OCI-LY1 (cell line): ENCODE data around the gene SPINK5.

Experiments used
- H2AFZ ChIP-seq: fragments of 200-600 bp; sonication (generic), shearing (Covaris generic); 2 replicates; pipeline ENCODE4 v1.6.0; 2014; ENCODE audit warnings: antibody characterized with exemption, mild to moderate bottlenecking, low read length
- H3F3A ChIP-seq: fragments of 200-600 bp; sonication (generic), shearing (Covaris generic); 2 replicates; pipeline ENCODE4 v1.6.0; 2014; ENCODE audit warnings: mild to moderate bottlenecking, antibody characterized with exemption, low read length, moderate library complexity; ENCODE audit not compliant: insufficient read depth
- H3K27ac ChIP-seq: fragments of 200-600 bp; sonication (generic); 2 replicates; pipeline ENCODE4 v1.5.1; 2014; ENCODE audit warnings: low read length, mixed run types, mild to moderate bottlenecking, low read depth; ENCODE audit not compliant: poor library complexity, severe bottlenecking
- H3K27me3 ChIP-seq: fragments of 200-600 bp; sonication (generic); 2 replicates; pipeline ENCODE4 v1.6.0; 2014; ENCODE audit warnings: antibody characterized with exemption, mild to moderate bottlenecking, low read length, moderate library complexity; ENCODE audit not compliant: insufficient read depth
- H3K36me3 ChIP-seq: fragments of 200-600 bp; sonication (generic); 2 replicates; pipeline ENCODE4 v1.6.1; 2014; ENCODE audit warnings: mild to moderate bottlenecking, antibody characterized with exemption, low read length, moderate library complexity, mixed read lengths; ENCODE audit not compliant: insufficient read depth
- H3K4me1 ChIP-seq: fragments of 200-600 bp; sonication (generic); 2 replicates; pipeline ENCODE4 v1.5.1; 2014; ENCODE audit warnings: mild to moderate bottlenecking, low read length, moderate library complexity; ENCODE audit not compliant: insufficient read depth, severe bottlenecking
- H3K4me2 ChIP-seq: fragments of 200-600 bp; sonication (generic), shearing (Covaris generic); 2 replicates; pipeline ENCODE4 v1.6.1; 2014; ENCODE audit warnings: low read length
- H3K4me3 ChIP-seq: fragments of 200-600 bp; sonication (generic); 2 replicates; pipeline ENCODE4 v1.5.1; 2014; ENCODE audit warnings: low read length, low read depth, mild to moderate bottlenecking, mixed read lengths; ENCODE audit not compliant: poor library complexity, severe bottlenecking
- H3K79me2 ChIP-seq: fragments of 200-600 bp; shearing (Covaris generic); 2 replicates; pipeline ENCODE4 v1.6.1; 2016; ENCODE audit warnings: mixed run types, low read length, mixed read lengths; ENCODE audit not compliant: insufficient read depth
- H3K9ac ChIP-seq: fragments of 200-600 bp; sonication (generic), shearing (Covaris generic); 2 replicates; pipeline ENCODE4 v1.6.1; 2014; ENCODE audit warnings: mild to moderate bottlenecking, low read length, mixed read lengths
- H3K9me2 ChIP-seq: fragments of 200-600 bp; sonication (generic), shearing (Covaris generic); 2 replicates; pipeline ENCODE4 v1.6.1; 2014; ENCODE audit warnings: low read depth, mild to moderate bottlenecking, low read length, mixed read lengths
- H3K9me3 ChIP-seq: fragments of 200-600 bp; shearing (Covaris generic); 2 replicates; pipeline ENCODE4 v1.6.1; 2014; ENCODE audit warnings: low read length, mixed read lengths
- H4K20me1 ChIP-seq: fragments of 200-600 bp; sonication (generic), shearing (Covaris generic); 2 replicates; pipeline ENCODE4 v1.6.0; 2016; ENCODE audit warnings: mild to moderate bottlenecking, low read length; ENCODE audit not compliant: insufficient read depth
- CTCF ChIP-seq: fragments of 200-600 bp; sonication (generic), shearing (Covaris generic); IDR thresholded peaks from 2 replicates; pipeline ENCODE4 v1.5.1; 2017; ENCODE audit warnings: mild to moderate bottlenecking, antibody characterized with exemption, low read length, moderate library complexity, mixed read lengths
- EZH2 ChIP-seq: fragments of 200-600 bp; sonication (generic), shearing (Covaris generic); IDR thresholded peaks from 2 replicates; pipeline ENCODE4 v1.8.0; 2017; ENCODE audit warnings: borderline replicate concordance, mixed run types, mild to moderate bottlenecking, antibody characterized with exemption, low read length, moderate library complexity, mixed read lengths

Gene SPINK5

GRCh38 chr5:148027505-148027904 is 36.3 kb upstream of the SPINK5 start:
- no peak overlapping the region for H3K9ac ChIP-seq
- H3K4me3 ChIP-seq = no peak overlapping the region
- H3K79me2 ChIP-seq = no peaks in the 10 kb centered on the region
- no peaks in the 10 kb centered on the region for H3K9me3 ChIP-seq
- no peaks in the 10 kb centered on the region for H3K9me2 ChIP-seq
- no peak overlapping the region for H2AFZ ChIP-seq
- no peaks in the 10 kb centered on the region for H3K4me1 ChIP-seq
- H3K4me2 ChIP-seq = no peak overlapping the region
- no peaks in the 10 kb centered on the region for H4K20me1 ChIP-seq
- H3K36me3 ChIP-seq = no peaks in the 10 kb centered on the region
- H3K27ac ChIP-seq = no peak overlapping the region
- no peaks in the 10 kb centered on the region for H3F3A ChIP-seq
- no peak for TF ChIP-seq CTCF
- TF ChIP-seq EZH2 = no peak
- no peaks in the 10 kb centered on the region for H3K27me3 ChIP-seq

- H3K4me3 ChIP-seq = no peak overlapping the region
- H3K36me3 ChIP-seq = no peaks in the 10 kb centered on the region
- no peaks in the 10 kb centered on the region for H3F3A ChIP-seq
- H3K79me2 ChIP-seq = no peaks in the 10 kb centered on the region
- H3K4me1 ChIP-seq = no peaks in the 10 kb centered on the region
- no peak overlapping the region for H3K27ac ChIP-seq
- no peaks in the 10 kb centered on the region for H4K20me1 ChIP-seq
- no peaks in the 10 kb centered on the region for H3K9me2 ChIP-seq
- H3K9me3 ChIP-seq = no peaks in the 10 kb centered on the region
- H3K9ac ChIP-seq = no peak overlapping the region
- H3K27me3 ChIP-seq = no peaks in the 10 kb centered on the region
- TF ChIP-seq EZH2 (no peak), CTCF (no peak)
- no peak overlapping the region for H3K4me2 ChIP-seq
- H2AFZ ChIP-seq = no peak overlapping the region
Measured at GRCh38 chr5:148029131-148029530, 34.6 kb upstream of the SPINK5 start.

GRCh38 chr5:148033134-148033533 is 30.6 kb upstream of the SPINK5 start:
- H3K4me1 ChIP-seq = no peaks in the 10 kb centered on the region
- H3K27ac ChIP-seq = no peak overlapping the region
- H3K36me3 ChIP-seq = no peaks in the 10 kb centered on the region
- no peaks in the 10 kb centered on the region for H3F3A ChIP-seq
- no peaks in the 10 kb centered on the region for H3K79me2 ChIP-seq
- H2AFZ ChIP-seq = no peak overlapping the region
- no peaks in the 10 kb centered on the region for H3K27me3 ChIP-seq
- no peaks in the 10 kb centered on the region for H3K9me3 ChIP-seq
- TF ChIP-seq CTCF (no peak), EZH2 (no peak)
- H3K9me2 ChIP-seq = no peaks in the 10 kb centered on the region
- no peak overlapping the region for H3K4me2 ChIP-seq
- H4K20me1 ChIP-seq = no peaks in the 10 kb centered on the region
- H3K4me3 ChIP-seq = no peak overlapping the region
- H3K9ac ChIP-seq = no peak overlapping the region
